Measurements from ENCODE around the gene RAX.

DNA sequence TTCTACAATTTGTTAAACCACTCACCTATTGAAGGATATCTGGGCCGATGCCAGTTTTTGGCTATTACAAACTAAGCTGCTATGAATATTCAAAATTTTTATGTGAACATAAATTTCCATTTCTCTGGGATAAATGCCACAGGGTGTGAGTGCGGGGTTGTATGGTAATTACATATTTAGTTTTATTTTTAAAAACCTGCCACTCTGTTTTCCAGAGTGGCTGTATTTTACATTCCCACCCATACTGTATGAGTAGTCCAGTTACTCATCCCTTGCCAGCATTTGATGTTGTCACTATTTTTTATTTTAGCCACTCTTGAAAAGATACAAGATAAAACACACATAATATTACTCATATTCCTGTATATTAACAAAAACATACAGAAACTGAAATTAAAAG lies 30.3 kb downstream of the RAX start:
- TF ChIP-seq CTCF (IDR thresholded peaks at IDR 0.05; ENCODE audit: borderline replicate concordance, extremely low read depth, low read length, poor library complexity, severe bottlenecking), result no peak
- no peak for TF ChIP-seq EZH2 (IDR thresholded peaks at IDR 0.05; ENCODE audit: borderline replicate concordance, low read depth, low read length, severe bottlenecking)

All from DND-41 (cell line).